NCI-H2029 treated with DMSO at 0.1 percent for 48 hours (cell line): ENCODE results near the gene HCFC1R1.
"Not testable (repeated sequence)": the region's sequence is repeated elsewhere in the genome, so short reads cannot be mapped to it uniquely, and the experiment has no call there.

Source experiments
- DNase-seq: peaks from one replicate; lab custom pipeline; 2025; lab: John Stamatoyannopoulos, UW

The HCFC1R1 gene, protein sequence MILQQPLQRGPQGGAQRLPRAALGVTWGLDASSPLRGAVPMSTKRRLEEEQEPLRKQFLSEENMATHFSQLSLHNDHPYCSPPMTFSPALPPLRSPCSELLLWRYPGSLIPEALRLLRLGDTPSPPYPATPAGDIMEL

DNA sequence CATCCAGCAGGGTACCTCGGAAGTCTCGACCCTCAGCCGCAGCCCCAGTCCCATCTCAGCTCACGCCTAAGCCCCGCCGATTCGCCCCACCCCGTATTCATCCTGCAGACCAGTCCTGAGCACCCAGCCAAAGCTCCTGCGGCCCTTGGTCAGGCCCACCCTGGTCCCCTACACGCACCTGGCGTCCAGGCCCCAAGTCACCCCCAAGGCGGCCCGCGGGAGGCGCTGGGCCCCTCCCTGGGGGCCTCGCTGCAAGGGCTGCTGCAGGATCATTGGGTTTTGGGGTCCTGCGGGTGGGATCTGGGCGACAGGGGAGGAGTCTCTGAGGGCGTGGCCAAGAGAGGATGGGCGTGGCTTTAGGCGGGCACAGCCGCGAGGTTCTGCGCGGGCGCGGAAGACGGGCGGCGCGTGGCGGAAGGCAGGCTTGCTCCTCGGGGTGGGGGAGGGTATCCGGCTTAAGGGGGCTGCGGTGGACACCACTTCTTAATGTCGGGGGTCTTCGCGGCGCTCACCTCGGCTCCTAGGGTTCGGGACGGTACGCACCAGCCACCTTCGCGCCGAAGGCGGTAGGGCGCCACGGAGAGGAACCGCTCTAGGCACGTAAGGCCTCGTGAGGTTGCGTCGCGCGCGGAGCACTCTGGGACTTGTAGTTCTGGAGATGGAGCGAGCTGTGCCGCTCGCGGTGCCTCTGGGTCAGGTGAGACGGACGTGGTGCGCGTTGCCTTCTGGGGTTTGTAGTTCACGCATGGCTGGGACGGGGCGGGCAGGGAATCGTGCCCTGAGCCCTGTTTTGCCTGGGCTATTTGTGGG lies at the start of gene HCFC1R1, which contains the start of gene THOC6:
Gene HCFC1R1 (minus strand): TSS at position 274 of the 810 bp plus-strand sequence. CDS start 1 bp downstream, at position 273.
Gene THOC6 (plus strand): TSS at position 367 of the 810 bp plus-strand sequence. CDS start 292 bp downstream, at position 659.
- peak; percentile 77 for DNase-seq

DNA sequence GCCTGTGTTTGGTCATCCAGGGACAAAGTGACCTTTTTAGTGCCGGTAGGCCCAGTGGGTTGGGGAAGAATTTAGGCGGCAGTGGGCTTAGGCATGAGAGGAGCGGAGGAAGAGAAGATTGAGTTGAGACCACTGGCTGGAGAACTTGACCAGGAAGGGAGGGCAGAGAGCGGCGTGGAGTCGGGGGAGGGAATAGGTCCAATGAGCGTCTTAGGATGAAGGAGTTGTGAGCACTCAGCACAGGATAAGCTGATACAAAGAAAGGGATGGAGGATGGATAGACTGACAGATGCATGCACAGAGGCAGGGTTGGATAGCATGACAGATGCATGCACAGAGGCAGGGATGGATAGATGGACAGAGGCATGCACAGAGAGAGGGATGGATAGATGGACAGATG lies 49.7 kb upstream of the HCFC1R1 start:
- no peak for DNase-seq

DNA sequence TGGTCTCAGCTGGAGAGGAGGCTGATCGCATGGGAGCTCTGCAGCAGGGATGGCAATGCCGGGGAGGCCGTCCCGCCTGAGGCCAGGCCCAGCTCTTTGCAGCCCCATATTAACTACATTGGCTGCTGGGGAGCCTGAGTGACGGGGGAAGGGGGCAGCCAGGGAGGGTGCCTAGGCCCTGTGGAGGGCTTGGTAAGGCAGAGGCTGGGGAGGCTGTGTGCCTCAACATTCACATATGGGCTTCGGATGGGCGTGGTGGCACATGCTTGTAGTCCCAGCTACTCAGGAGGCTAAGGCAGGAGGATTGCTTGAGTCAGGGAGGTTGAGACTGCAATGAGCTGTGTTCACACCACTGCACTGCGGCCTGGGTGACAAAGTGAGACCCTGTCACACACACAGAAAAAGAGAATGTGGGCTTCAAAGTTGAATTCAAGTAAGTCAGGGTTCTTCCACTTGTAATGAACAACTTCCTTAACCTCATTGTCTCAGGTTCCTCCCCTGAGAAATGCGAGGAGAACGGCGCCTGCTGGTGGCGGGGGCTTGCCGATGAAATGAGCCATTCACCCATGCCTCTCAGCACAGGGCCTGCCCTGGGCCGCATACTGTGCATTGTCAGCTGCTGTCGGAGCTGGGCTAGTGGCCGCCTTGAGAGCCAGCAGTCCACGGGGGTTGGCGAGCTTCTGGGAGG lies 49.0 kb upstream of the HCFC1R1 start:
- not testable (repeated sequence) for DNase-seq

DNA sequence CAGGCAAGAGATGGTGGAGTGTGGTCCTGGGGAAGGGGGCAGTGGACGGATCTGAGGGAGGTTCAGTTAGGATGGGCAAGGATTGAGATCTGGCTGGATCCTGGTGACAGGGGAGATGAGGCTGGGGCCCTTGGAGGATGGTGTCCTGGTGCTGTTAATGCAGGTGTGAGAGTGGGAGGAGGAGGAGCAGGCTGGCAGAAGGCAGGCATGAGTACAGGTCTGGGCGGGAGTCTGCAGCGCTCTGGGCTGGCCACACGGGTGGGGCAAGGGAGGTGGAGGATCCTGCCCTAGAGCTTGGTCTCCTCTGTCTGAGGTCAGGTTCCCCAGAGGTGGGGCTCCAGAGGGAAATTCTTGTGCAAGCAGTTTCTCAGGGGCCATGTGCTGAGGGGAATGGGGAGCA lies 48.4 kb upstream of the HCFC1R1 start:
- not testable (repeated sequence) for DNase-seq

DNA sequence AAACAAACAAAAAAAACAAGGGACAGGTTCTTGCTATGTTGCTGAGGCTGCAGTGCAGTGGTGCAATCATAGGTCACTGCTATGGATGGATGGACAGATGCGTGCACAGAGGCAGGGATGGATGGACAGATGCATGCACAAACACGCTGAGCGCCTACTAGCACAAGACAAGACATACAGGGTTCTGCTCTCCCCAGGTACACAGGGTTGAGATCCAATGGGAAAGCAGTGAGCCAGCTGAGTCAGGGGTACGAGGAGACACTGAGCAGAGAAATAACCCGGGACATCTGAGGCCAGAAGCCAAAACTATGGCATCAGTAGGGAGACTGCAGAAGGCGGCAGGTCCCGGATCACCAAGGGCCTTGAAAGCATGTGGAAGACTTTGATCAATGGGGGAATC lies 47.9 kb upstream of the HCFC1R1 start:
- DNase-seq = no peak

DNA sequence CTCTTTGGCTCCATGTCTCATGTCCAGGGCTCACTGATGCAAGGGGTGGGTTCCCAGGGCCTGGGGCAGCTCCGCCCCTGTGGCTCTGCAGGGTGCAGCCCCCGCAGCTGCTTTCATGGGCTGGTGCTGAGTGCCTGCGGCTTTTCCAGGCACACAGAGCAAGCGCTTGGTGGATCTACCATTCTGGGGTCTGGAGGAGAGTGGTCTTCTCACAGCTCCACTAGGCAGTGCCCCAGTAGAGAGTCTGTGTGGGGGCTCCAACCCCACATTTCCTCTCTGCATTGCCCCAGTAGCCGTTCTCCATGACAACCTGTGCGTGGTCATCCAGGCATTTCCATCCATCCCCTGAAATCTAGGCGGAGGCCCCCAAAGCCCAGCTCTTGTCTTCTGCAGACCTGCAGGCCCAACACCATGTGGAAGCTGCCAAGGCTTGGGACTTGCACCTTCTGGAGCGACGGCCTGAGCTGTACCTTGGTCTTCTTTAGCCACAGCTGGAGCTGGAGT lies 46.9 kb upstream of the HCFC1R1 start:
- no peak for DNase-seq

DNA sequence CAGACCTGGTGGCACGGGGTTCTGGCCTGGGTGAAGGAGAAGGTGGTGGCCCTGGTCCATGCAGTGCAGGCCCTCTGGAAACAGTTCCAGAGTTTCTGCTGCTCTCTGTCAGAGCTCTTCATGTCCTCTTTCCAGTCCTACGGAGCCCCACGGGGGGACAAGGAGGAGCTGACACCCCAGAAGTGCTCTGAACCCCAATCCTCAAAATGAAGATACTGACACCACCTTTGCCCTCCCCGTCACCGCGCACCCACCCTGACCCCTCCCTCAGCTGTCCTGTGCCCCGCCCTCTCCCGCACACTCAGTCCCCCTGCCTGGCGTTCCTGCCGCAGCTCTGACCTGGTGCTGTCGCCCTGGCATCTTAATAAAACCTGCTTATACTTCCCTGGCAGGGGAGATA lies 45.4 kb upstream of the HCFC1R1 start:
- DNase-seq = not testable (repeated sequence)

DNA sequence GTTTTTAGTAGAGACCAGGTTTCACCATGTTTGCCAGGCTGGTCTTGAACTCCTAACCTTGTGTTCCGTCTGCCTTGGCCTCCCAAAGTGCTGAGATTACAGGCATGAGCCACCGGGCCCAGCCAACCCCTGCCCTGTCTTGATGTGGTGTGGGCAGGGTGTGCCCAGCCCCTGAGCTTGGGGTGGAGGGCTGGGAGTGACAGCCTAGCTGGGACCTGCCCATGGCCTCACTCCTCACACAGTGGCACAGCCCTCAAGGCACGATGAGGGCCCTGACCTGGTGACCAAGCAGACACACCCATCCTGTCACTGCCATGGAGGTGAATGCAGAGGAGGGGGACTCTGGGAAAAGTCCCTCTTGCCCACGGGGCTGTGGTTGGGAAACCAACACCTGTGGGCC lies 44.7 kb upstream of the HCFC1R1 start:
- DNase-seq = no peak

DNA sequence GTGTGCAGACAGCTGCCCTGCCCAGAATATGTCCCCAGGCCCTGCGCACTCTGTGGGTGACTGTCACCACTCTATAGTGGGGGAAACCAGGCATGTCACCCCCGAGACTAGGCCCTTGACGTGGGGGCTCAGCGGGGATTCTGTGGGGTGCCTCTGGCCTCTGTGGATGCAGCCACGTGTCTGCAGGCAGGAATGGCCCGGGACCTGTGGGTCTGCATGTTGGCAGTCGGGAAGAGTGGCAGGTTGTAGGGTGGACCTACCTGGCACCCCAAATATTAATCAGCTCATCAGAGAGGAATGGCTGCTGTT lies 42.7 kb upstream of the HCFC1R1 start:
- DNase-seq = no peak

DNA sequence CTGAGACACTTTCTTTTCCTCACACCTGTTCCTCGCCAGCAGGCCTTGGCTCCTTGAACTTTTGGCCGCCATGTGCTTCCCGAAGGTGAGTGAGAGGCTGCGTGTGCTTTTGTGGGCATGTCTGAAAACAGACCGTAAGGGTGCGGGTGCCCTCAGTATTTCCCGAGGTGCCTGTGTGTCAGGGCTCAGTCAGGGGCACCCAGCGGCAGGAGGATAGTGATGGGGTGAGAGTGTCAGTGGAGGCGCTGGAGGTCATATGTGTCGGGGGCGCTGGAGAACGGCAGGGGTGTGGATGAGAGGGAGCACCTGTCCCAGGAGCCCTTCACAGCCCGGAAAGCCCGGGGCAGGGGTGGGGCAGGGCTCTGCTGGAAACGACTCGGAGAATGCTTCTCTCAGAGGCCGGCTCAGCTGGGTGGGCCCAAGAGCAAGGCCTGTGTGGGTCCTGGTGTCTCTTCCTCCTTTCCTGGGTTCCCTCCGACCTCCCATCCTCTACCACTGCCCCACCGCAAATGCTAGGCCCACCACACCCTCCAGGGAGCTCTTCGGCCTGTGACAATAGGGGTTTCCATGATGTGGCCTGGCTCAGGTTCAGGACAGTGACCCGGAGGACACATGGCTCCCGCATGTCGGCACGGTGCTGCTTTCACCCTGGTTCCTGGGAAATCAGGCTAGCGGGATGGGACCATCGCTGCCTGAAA lies 42.1 kb upstream of the HCFC1R1 start:
- DNase-seq = no peak

DNA sequence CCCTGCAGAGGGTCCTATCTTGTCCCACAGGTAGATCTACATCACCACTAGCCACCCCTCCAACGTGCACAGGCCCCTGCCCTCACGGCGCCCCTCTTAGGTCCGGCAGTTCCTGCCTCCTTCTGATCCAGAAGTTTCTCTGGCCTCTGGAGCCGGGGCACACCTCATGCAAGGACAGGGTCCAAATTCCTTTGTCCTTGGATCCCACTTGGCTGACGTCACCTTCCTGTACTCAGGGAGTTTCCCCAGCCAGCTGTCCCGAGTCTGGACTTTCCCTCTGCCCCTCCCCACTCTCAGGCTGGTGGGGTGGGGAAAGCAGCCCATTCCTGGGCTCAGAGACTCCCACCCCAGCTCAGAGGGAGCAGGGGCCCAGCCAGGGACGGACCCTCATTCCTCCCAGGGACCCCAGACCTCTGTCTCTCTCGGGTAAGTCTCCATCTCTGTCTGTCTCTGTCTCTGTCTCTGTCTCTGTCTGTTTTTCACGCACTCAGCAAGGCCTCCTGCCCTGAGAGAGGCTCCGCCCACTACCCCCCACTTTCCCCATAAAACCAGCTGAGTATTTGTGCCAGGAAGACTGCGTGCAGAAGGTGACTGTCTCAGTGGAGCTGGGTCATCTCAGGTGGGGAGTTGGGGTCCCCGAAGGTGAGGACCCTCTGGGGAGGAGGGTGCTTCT lies 41.5 kb upstream of the HCFC1R1 start, which contains the start of gene IL32:
Gene IL32 (plus strand): TSS at position 572 of the 673 bp plus-strand sequence. CDS start 172 bp downstream, outside the sequence.
- DNase-seq = no peak

DNA sequence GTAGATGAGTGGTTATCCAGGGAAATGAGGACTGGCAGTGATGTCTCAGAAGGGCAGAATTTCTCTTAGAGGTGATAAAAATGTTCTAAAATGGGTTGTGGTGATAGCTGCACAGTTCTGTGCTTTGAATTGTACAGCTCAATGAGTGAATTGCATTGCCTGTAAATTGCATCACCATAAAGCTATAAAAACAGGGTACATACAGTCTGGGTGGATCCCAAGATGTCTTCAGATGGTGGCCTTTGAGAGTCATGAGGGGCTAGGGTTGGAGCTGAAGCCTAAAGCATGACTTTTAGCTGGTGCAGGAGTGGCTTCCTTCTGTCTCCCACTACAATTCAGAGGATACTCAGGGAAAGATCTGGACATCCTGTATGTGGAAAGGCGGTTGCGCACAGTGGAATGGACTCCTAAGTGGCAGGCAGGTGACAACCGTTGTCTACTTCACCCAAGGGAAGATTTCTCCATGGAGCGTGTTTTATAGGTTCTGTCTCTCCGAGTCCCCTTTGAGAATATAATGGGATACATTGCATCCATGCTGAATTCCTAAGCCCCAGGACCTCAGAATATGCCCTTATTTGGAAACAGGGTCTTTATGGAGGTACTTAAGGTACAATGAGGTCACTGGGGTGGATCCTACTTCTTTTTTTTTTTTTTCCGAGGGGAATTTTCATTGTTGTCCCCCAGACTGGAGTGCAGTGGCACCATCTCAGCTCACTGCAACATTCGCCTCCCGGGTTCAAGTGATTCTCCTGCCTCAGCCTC lies 40.1 kb upstream of the HCFC1R1 start:
- no peak for DNase-seq

DNA sequence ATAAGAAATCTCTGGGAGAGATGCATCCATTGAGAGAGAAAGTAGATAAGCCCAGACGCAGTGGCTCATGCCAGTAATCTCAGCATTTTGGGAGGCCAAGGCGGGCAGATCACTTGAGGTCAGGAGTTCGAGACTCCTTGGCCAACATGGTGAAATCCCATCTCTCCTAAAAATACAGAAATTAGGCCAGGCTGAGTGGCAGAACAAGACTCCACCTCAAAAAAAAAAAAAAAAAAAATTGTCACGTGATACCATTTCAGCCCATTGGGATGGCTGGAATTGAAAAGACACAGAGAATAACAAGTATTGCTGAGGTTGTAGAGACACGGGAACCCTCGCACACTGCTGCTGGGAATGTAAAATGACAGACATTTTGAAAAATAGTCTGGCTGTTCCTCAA lies 38.8 kb upstream of the HCFC1R1 start:
- DNase-seq = no peak

DNA sequence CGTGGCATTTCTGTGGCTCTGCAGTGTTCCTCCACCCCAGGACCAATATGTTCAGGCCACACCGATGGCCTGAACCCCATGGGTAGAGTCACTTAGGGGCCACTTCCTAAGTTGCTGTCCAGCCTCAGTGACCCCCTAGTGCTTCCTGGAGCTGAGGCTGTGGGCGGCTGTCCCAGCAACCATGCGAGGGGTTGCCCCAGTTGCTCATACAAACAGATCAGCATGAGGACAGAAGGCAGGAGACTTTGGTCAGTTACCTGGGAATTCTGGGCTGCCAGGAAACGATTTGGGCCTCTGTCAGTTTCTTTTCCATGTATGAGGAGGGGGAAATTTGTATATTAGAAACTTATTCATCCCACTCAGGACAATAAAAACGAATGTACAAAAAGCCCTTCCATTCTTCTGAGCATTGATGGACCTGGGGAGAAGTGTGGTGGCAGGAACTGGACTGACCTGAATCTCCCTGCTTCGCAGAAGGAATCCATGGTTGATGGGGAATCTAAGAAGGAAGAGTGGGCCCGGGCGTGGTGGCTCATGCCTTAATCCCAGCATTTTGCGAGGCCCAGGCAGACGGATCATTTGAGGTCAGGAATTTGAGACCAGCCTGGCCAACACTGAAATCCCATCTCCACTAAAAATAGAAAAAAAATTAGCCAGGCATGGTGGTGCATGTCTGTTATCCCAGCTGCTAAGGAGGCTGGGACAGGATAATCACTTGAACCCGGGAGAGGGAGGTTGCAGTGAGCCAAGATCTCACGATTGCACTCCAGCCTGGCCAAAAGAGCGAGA lies 36.8 kb upstream of the HCFC1R1 start:
- DNase-seq = no peak

DNA sequence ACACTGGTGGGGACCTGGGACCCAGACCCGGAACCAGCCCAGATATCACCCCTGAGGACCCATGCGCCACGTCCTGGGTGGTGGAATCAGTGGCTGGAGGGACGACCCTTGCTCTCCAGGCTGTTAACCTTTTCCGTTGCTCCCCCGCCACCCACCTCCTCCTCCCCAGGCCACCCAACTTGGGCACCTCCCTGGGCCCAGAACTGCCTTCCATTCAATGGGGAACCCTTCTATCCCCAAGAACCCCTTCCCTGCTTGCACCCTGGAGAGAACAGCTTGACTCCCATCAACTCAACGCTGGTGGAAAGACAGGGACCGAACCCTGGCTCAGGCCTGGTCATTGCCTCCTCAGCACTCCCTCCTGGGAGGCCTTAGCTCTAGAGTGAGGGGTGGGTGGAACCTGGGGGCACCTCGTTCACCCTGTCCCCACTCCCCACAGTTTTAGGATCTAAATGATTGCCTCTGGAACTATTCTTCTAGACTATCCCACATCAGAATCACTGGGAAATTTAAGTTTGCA lies 36.0 kb upstream of the HCFC1R1 start:
- no peak for DNase-seq

DNA sequence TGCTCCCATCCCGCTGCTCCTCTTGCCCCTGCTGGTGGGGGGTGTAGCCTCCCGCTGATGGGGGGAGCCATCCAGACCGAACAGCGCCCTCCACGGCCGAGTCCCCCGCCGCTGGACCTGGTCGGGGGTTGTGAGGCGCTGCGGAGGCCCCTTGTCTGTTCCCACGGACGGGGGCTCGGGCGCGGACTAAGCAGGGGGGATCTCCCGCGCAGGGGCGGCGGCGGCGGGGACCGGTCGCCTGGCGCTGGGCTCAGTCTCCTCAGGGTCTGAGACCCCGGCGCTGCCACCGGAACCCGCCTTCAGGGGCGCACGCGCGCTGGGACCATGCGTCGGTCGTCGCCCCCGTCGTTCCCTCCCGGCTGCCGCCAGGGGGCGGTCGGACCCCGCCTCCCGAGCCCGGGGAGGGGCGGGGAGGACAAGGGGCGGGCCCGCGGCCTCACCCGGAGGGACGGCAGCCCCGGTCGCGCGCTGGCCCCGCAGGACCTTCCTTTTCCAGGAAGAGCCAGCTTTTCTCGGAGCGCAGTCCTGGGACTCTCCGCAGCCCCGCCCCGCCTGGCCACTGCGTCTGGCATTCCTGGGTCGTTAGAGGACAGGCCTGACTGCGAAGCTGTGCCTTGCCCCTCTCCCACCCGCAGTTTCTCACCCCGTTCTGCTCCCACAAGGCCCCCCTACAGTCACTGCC lies 35.4 kb upstream of the HCFC1R1 start:
- DNase-seq = peak; percentile 8

DNA sequence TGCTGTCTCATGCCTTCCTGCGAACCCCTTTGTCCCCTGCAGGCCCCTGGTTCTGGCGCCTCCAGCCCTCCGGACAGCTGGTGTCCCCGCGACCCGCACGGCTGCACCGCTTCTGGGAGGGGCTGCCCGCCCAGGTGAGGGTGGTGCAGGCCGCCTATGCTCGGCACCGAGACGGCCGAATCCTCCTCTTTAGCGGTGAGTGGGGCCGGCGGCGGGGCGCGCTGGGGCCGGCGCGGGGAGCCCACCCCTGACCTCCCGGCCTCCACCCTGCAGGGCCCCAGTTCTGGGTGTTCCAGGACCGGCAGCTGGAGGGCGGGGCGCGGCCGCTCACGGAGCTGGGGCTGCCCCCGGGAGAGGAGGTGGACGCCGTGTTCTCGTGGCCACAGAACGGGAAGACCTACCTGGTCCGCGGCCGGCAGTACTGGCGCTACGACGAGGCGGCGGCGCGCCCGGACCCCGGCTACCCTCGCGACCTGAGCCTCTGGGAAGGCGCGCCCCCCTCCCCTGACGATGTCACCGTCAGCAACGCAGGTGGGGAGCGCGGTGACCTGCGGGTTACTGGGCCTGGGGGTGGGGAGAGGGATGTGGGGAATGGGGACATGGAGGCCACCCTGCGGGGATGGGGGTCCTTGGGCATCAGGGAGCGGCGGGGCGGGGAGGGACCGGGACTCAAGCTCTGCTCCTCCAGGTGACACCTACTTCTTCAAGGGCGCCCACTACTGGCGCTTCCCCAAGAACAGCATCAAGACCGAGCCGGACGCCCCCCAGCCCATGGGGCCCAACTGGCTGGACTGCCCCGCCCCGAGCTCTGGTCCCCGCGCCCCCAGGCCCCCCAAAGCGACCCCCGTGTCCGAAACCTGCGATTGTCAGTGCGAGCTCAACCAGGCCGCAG lies 34.6 kb upstream of the HCFC1R1 start:
- no peak for DNase-seq
